Parathyroid adenoma (tissue), 2 donors: ENCODE data around the gene CEP68.
"Not testable (repeated sequence)": the region's sequence is repeated elsewhere in the genome, so short reads cannot be mapped to it uniquely, and the experiment has no call there.

ENCODE experiments used
- H2AFZ ChIP-seq: fragments of 300-600 bp; sonication (generic); one replicate; pipeline ENCODE4 v1.7.0; 2017; ENCODE audit warnings: antibody characterized with exemption, mild to moderate bottlenecking
- H3K27ac ChIP-seq: fragments of 300-600 bp; sonication (generic); one replicate; pipeline ENCODE4 v1.7.0; 2017
- H3K27me3 ChIP-seq: fragments of 300-600 bp; sonication (generic); one replicate; pipeline ENCODE4 v1.7.0; 2017; ENCODE audit warnings: low read length; ENCODE audit not compliant: control insufficient read depth, insufficient read depth
- H3K36me3 ChIP-seq: fragments of 300-600 bp; sonication (generic); one replicate; pipeline ENCODE4 v1.7.0; 2017; ENCODE audit warnings: low read length; ENCODE audit not compliant: control insufficient read depth, insufficient read depth
- H3K4me1 ChIP-seq: fragments of 300-600 bp; sonication (generic); one replicate; pipeline ENCODE4 v1.7.0; 2017; ENCODE audit warnings: control low read depth
- H3K4me2 ChIP-seq: fragments of 300-600 bp; sonication (generic); one replicate; pipeline ENCODE4 v1.7.0; 2017; ENCODE audit warnings: low read length
- H3K4me3 ChIP-seq: fragments of 300-600 bp; sonication (generic); one replicate; pipeline ENCODE4 v1.7.0; 2017; ENCODE audit warnings: low read depth, low read length
- H3K79me2 ChIP-seq: fragments of 300-600 bp; sonication (generic); one replicate; pipeline ENCODE4 v1.7.0; 2017; ENCODE audit warnings: control low read depth
- H3K9ac ChIP-seq: fragments of 300-600 bp; sonication (generic); one replicate; pipeline ENCODE4 v1.7.0; 2017; ENCODE audit warnings: mild to moderate bottlenecking
- H3K9me3 ChIP-seq: fragments of 300-600 bp; sonication (generic); one replicate; pipeline ENCODE4 v1.7.0; 2017; ENCODE audit warnings: low read length; ENCODE audit not compliant: control insufficient read depth
- TF ChIP-seq, protein P1 (sequence below): fragments of 300-600 bp; sonication (generic); IDR thresholded peaks from one replicate; pipeline ENCODE4 v1.7.0; 2017; ENCODE audit warnings: antibody characterized with exemption, mild to moderate bottlenecking
- donor health status: primary hyperparathyroidism.

CEP68 gene

DNA sequence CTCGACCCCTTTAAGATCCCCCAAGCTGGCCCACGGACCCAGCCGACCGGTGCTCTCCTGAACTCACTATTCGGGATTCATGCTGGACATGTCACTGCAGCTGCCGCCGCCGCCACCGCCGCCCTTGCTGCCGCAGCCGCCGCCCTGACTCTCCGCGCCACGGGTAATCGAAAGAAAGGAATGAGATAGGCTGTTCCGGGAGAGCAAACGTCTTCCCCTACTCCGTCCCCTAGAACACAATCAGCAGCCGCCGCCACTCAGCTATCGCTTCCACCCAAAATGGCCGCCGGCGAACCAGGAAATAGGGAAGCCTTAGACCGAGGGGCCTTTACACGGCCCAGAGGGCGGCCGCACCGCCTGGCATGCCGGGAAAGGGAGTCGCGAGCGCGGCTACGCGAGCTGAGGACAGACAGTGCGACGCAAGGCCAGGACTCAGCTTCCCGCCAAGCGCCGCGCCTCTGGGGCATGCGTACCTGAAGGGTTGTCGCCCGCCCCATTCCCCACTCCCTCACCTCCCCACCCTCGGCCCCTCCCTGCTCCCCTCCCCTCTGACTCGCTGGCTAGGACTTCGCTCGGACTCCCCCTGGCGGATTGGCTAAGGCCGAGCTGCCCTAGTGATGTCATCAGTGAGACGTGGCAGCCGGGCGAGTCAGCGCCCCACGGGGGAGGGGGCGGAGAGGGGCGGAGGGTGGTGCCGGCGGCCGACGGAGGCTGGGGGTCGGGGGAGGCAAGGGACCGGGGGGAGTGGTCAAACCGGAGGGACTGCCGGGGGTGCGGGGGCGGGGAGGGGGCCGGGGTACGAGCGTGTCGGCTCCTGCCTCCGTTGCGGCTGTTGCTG, 73.8 kb downstream of the CEP68 start, which contains the start of gene RAB1A:
TSS of gene RAB1A (minus strand) at position 281 of the 838 bp plus-strand sequence. CDS start at position 90, 191 bp downstream.
- peak within 1 kb of the TSS; percentile 95 for H3K27ac ChIP-seq
- H2AFZ ChIP-seq, result peak within 1 kb of the TSS; percentile 95
- TF ChIP-seq, protein P1, sequence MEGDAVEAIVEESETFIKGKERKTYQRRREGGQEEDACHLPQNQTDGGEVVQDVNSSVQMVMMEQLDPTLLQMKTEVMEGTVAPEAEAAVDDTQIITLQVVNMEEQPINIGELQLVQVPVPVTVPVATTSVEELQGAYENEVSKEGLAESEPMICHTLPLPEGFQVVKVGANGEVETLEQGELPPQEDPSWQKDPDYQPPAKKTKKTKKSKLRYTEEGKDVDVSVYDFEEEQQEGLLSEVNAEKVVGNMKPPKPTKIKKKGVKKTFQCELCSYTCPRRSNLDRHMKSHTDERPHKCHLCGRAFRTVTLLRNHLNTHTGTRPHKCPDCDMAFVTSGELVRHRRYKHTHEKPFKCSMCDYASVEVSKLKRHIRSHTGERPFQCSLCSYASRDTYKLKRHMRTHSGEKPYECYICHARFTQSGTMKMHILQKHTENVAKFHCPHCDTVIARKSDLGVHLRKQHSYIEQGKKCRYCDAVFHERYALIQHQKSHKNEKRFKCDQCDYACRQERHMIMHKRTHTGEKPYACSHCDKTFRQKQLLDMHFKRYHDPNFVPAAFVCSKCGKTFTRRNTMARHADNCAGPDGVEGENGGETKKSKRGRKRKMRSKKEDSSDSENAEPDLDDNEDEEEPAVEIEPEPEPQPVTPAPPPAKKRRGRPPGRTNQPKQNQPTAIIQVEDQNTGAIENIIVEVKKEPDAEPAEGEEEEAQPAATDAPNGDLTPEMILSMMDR, result peak; percentile 69
- no peaks in the 10 kb centered on the region for H3K4me1 ChIP-seq
- no peaks in the 10 kb centered on the region for H3K27me3 ChIP-seq
- H3K4me2 ChIP-seq, result peak within 1 kb of the TSS; percentile 82
- peak within 1 kb of the TSS; percentile 90 for H3K4me3 ChIP-seq
- H3K36me3 ChIP-seq, result no peaks in the 10 kb centered on the region
- peaks cover 30% of the 10 kb centered on the region for H3K79me2 ChIP-seq
- H3K9me3 ChIP-seq, result no peaks in the 10 kb centered on the region
- H3K9ac ChIP-seq, result peak within 1 kb of the TSS; percentile 99

DNA sequence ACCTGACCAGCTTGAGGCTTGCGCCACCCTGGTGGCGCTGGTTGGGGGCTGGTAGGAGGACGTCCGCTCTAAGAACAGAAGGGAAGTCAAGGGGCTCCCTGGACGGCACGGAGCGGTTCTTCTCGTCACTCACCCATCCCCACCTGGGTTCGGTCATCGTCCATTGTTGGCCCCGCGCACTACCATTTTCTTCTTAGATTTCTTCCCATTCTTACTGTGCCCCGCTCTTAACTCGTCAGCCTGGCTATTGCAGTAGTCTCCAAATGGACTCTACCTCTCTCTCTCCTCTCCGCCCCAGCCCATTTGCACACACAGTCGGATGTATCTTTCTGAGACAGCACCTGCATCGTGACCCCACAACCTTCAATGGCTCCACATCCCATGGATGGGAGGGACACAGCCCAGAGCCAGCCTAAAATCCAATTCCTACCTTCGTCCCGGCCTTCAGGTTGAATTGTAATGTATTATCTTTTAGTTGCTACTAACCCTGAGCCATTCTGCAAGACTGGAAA, 74.5 kb downstream of the CEP68 start:
- no peaks in the 10 kb centered on the region for H3K4me1 ChIP-seq
- TF ChIP-seq, protein P1, result no peak

DNA sequence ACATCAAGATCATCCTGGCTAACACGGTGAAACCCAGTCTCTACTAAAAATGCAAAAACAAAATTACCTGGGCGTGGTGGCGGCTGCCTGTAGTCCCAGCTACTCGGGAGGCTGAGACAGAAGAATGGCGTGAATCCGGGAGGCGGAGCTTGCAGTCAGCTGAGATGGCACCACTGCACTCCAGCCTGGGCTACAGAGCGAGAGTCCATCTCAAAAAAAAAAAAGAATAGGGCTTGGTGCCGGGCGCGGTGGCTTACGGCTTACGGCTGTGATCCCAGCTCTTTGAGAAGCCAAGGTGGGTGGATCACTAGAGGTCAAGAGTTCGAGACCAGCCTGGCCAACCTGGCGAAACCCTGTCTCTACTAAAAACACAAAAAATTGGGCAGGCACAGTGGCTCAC, 76.7 kb downstream of the CEP68 start:
- not testable (repeated sequence) for H3K9me3 ChIP-seq, H3K27ac ChIP-seq, H3K4me1 ChIP-seq, H3K27me3 ChIP-seq, H3K4me3 ChIP-seq, H3K9ac ChIP-seq, H3K4me2 ChIP-seq, H2AFZ ChIP-seq, H3K36me3 ChIP-seq
- H3K79me2 ChIP-seq, result peaks cover 14% of the 10 kb centered on the region

More for the DNA sequence above, 74.5 kb downstream of the CEP68 start:
- no peaks in the 10 kb centered on the region for H3K27me3 ChIP-seq
- peaks cover 30% of the 10 kb centered on the region for H3K79me2 ChIP-seq
- peak overlapping the region; percentile 76 for H3K27ac ChIP-seq
- H3K4me3 ChIP-seq, result peak overlapping the region; percentile 90
- H3K4me2 ChIP-seq, result peak overlapping the region; percentile 82
- H3K9me3 ChIP-seq, result no peaks in the 10 kb centered on the region
- H2AFZ ChIP-seq, result peak overlapping the region; percentile 92
- no peak overlapping the region for H3K9ac ChIP-seq
- no peaks in the 10 kb centered on the region for H3K36me3 ChIP-seq

DNA sequence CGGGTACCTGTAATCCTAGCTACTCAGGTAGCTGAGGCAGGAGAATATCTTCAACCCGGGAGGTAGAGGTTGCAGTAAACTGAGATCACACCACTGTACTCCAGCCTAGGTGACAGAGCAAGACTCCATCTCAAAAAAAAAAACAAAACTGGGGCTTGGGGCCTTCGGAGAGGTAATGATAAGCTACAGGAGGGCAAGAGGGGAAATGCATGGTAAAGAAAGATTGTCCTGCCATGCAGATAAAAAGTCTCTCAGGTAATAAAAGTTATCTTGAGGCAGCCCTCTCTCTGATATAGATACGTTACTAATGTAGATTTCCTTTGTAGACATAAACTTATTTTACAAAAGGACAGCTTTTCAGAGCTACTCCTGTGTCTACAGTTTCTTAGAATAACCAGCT, 77.4 kb downstream of the CEP68 start:
- no peaks in the 10 kb centered on the region for H3K9me3 ChIP-seq
- peak overlapping the region; percentile 15 for H2AFZ ChIP-seq
- H3K9ac ChIP-seq, result no peak overlapping the region
- no peak overlapping the region for H3K27ac ChIP-seq
- H3K4me2 ChIP-seq, result no peak overlapping the region
- H3K4me1 ChIP-seq, result no peaks in the 10 kb centered on the region
- H3K36me3 ChIP-seq, result no peaks in the 10 kb centered on the region
- TF ChIP-seq, protein P1, result no peak
- no peaks in the 10 kb centered on the region for H3K27me3 ChIP-seq
- H3K4me3 ChIP-seq, result no peak overlapping the region
- H3K79me2 ChIP-seq, result peaks cover 11% of the 10 kb centered on the region

DNA sequence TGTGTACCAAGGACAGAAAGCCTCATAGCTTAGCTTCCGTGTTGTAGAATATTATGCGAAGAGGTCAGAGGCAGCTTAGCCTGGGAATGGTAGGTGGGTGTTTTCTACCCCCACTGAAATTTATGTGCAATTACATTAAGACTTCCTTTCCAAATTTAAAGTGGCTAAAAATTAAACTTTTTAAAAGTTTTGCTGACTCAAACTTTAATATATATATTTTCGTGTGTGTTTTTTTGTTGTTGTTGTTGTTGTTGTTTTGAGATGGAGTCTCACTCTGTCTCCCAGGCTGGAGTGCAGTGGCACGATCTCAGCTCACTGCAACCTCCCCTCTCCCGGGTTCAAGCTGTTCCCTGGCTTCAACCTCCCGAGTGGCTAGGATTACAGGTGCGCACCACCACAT, 77.9 kb downstream of the CEP68 start:
- H3K4me3 ChIP-seq, result no peak overlapping the region
- no peaks in the 10 kb centered on the region for H3K4me1 ChIP-seq
- H3K9ac ChIP-seq, result no peak overlapping the region
- no peaks in the 10 kb centered on the region for H3K9me3 ChIP-seq
- no peaks in the 10 kb centered on the region for H3K27me3 ChIP-seq
- H3K27ac ChIP-seq, result no peak overlapping the region
- H3K36me3 ChIP-seq, result no peaks in the 10 kb centered on the region
- H3K4me2 ChIP-seq, result no peak overlapping the region
- H2AFZ ChIP-seq, result peak overlapping the region; percentile 15
- TF ChIP-seq, protein P1, result no peak
- H3K79me2 ChIP-seq, result peaks cover 5% of the 10 kb centered on the region
